ENCODE results near the gene BCAS1. TPM values are rescaled to one million over a fixed set of nuclear protein-coding genes. Genes with fewer than 3 reads are reported as not detected.

The BCAS1 gene
- total RNA-seq, 2 donors from 2014 or later: 32.0 to 58.6 TPM

DNA sequence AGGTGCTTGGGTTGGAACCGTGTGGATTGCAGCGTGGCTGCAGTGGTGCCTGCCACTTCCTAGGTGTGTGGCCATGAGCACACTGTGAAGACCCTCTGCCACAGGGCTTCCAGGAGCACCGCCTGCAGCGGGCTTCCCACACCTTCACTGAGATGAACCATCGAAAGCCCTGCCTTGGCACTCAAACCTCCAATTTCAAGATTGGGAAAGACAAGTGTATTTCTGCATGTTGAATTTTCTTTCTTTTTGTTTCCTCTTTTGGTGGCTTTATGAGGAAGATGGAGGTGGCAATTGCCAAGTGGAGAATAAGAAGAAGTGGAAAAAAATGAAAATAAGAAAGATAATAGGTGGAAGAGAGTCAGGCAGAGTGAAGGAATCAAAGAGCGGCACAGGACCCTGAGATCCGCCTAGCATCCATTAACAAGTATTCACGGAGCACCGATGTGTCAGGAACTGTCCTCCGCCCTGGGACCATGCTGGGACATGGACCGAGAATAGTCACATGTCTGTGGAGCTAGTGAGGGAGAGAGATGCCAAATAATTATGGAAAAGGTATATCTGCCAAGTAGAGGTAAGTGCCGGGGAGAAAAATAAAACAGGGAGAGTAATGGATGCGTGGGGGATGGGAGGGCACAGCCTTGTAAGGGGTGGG, 159.9 kb downstream of the BCAS1 start:
- WGBS: 91% methylated on average over 13 of the region's 13 CpGs
- Histone ChIP-seq H3K4me1 (replicated peaks) (peaks cover 7% of the 10 kb centered on the region), H3K9me3 (no peaks in the 10 kb centered on the region), H3K36me3 (no peaks in the 10 kb centered on the region), H3K4me3 (no peak overlapping the region), H3K27me3 (replicated peaks; ENCODE audit: insufficient read depth) (no peaks in the 10 kb centered on the region), H3K27ac (no peak overlapping the region)
- intact Hi-C loops (cut with DNase I): no loop called here
- DNase-seq (ENCODE audit: low spot score): no peak
- TF ChIP-seq POLR2A (IDR thresholded peaks at IDR 0.05) (no peak), CTCF (IDR thresholded peaks at IDR 0.05) (no peak), POLR2AphosphoS5 (IDR thresholded peaks at IDR 0.05) (no peak)

DNA sequence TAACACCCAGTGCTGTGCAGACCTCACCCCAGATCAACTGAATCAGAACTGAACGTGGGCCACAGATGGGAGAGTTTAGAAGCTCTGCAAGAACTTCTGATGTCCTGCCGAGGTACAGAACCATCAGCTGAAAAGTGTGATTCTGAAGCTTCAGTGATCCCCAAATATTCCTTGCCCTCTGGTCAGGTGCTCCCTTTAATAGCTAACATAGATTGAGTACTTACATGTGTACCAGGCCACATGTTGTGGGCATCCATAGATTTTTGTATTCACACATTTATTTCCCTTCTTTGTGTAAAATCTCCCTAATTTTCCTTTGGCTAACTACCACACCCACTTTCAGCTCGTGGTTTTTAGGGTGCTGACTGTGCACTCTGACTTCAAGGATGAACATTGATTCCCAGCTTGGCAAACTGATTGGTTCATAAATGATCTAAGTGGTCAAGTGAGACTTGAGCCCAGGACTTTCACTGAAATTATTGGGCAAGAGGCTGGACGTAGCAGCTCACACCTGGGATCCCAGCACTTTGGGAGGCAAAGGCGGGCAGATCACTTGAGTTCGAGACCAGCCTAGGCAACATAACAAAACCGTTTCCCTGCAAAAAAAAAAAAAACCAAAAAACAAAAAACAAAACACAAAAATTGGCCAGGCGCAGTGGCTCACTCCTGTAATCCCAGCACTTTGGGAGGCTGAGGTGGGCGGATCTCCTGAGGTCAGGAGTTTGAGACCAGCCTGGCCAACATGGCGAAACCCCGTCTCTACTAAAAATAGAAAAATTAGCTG, 162.2 kb downstream of the BCAS1 start:
- intact Hi-C loops (cut with DNase I): no loop called here
- H3K4me1 ChIP-seq (replicated peaks): no peaks in the 10 kb centered on the region
- no peaks in the 10 kb centered on the region for H3K36me3 ChIP-seq
- no peaks in the 10 kb centered on the region for H3K9me3 ChIP-seq
- 94% methylated on average over 11 of the region's 11 CpGs for WGBS
- no peak for DNase-seq (ENCODE audit: low spot score)
- H3K27ac ChIP-seq: no peak overlapping the region
- TF ChIP-seq CTCF (IDR thresholded peaks at IDR 0.05): no peak
- TF ChIP-seq POLR2AphosphoS5 (IDR thresholded peaks at IDR 0.05): no peak
- no peak for TF ChIP-seq POLR2A (IDR thresholded peaks at IDR 0.05)
- no peaks in the 10 kb centered on the region for H3K27me3 ChIP-seq (replicated peaks; ENCODE audit: insufficient read depth)
- H3K4me3 ChIP-seq: no peak overlapping the region

GRCh38 chr20:53905820-53906191, 164.6 kb downstream of the BCAS1 start:
- Histone ChIP-seq H3K36me3 (no peaks in the 10 kb centered on the region), H3K27ac (no peak overlapping the region), H3K27me3 (replicated peaks; ENCODE audit: insufficient read depth) (no peaks in the 10 kb centered on the region), H3K9me3 (no peaks in the 10 kb centered on the region), H3K4me1 (replicated peaks) (no peaks in the 10 kb centered on the region), H3K4me3 (no peak overlapping the region)
- TF ChIP-seq POLR2A (IDR thresholded peaks at IDR 0.05) (no peak), CTCF (IDR thresholded peaks at IDR 0.05) (no peak), POLR2AphosphoS5 (IDR thresholded peaks at IDR 0.05) (no peak)
- intact Hi-C loops (cut with DNase I): no loop called here
- DNase-seq (ENCODE audit: low spot score): no peak
- whole genome bisulfite sequencing: 96% methylated on average over 5 of the region's 5 CpGs

DNA sequence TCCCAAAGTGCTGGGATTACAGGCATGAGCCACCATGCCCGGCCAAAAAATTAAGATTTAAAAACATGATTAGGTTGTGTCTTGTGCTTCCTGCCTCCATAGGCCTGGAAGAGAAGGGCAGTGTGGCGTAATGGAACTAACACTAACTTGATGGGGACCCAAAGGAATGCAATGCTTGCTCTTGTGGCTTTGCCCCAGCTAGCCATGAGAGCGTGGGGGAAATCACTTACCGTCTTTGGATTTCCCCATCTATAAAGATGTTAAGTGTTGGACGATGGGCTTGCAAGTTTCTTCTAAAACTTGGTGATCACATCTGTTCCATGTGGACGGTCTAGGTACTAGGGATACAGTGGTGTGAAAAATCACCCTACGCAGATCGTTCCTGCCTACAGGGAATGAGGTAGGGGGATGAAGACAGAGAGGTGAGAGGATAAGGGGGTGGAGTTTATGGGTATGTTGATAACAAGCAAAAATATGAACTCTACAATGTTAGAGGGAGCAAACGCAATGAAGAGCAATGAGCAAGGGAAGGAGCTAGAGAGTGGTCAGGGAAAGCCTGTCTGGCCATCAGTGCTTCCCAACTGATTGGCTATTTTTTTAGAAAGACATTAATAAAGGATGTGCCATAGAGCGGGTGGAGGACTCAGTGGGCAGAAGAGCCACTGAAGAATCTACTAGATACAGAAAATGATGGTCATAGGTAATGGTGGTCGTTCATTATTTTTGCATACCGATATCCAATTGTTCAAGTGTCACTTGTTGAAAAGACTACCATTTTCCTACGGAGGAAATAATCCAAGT, 165.2 kb downstream of the BCAS1 start:
- TF ChIP-seq POLR2A (IDR thresholded peaks at IDR 0.05) (no peak), POLR2AphosphoS5 (IDR thresholded peaks at IDR 0.05) (no peak), CTCF (IDR thresholded peaks at IDR 0.05) (no peak)
- Histone ChIP-seq H3K36me3 (no peaks in the 10 kb centered on the region), H3K9me3 (no peaks in the 10 kb centered on the region), H3K4me3 (no peak overlapping the region), H3K4me1 (replicated peaks) (no peaks in the 10 kb centered on the region), H3K27me3 (replicated peaks; ENCODE audit: insufficient read depth) (no peaks in the 10 kb centered on the region), H3K27ac (no peak overlapping the region)
- intact Hi-C loops (cut with DNase I): no loop called here
- no peak for DNase-seq (ENCODE audit: low spot score)
- WGBS: 95% methylated on average over 13 of the region's 13 CpGs

Measured in prostate gland (tissue), 2 donors.